HG02763 (cell line): ENCODE results near the gene NECAB2.

Experiments used
- ATAC-seq: cut with Tn5 transposase; IDR thresholded peaks from one replicate; pipeline ENCODE4 v1.9.1; 2021; ENCODE audit warnings: mild to moderate bottlenecking, moderate library complexity; ENCODE audit not compliant: unreplicated experiment

The NECAB2 gene

GRCh38 chr16:83981799-83982198 is 13.8 kb downstream of the NECAB2 start:
- ATAC-seq = no peak

DNA sequence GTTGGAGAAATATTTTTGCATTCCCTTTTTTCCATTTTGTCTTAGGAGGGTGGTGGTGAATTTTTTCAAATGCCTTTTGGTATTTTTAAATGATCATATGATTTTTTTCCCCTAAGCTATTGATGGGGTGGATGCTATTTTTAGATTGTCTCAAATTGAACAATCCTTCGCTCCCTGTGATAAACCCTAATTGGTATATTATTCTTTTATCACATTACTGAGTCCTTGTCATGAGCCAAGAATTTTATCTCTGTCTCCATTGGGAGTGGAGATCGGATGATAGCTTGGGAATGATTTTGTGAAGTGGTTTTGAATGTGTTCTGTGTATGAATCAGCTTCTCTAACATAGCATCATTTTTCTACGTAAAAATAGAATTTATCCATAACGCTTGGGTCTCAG is 15.4 kb downstream of the NECAB2 start:
- no peak for ATAC-seq

- ATAC-seq = no peak
Measured at GRCh38 chr16:83989300-83989699, 21.3 kb downstream of the NECAB2 start.

DNA sequence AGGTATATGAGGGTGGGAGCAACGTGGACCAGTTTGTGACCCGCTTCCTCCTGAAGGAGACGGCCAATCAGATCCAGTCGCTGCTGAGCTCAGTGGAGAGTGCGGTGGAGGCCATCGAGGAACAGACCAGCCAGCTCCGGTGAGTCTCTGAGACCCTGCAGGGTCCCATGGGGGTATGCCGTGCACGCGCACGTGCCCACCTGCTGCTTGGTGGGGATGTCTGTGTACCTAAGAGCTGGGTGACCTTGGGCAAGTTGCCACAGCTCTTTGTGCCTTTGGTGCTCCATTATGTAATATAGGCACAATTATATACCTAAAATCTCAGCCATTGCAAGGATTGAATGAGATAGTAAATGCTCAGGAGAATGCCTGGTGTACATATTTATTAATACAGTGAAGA is 22.4 kb downstream of the NECAB2 start:
- no peak for ATAC-seq

GRCh38 chr16:83992624-83993023 is 24.6 kb downstream of the NECAB2 start:
- no peak for ATAC-seq

GRCh38 chr16:83994087-83994486 is 26.0 kb downstream of the NECAB2 start:
- ATAC-seq = no peak

DNA sequence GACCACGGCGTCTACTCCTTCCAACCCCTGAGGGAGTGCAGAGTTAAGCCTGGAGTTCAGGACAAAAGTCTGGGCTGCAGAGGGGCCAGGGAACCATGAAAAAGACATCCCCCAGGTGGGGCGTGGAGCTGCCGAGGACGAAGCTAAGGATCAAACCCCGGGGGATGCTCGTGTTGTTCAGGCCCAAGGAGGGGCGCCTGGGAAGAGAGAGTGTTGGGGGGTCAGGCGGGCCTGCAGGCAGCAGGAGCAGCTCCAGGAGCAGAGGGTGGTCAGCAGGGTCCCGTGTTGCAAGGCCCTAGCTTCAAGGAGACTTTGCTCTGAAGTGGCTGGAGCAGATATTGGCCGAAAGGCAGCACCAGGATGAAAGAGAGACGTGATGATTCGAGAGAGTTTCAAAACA is 26.7 kb downstream of the NECAB2 start:
- no peak for ATAC-seq

DNA sequence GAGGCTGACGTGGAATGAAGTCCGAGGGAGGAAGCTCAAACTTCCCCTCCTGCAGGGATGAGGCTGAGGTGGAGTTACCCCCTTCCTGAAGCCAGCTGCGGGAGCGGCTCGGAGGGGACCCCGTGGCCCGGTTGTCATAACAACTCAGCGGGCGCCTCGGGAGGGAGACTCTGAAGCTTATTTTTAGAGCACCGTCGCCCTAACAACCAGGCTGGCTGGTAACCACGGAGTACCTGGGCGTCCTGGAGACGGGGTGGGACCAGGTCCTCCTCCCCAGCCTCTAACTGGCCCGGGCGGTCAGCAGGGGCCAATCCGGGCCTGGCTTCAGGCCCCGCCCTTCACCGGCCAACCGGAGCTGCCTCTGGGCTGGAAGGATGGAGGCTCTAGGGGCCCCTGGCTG is 27.7 kb downstream of the NECAB2 start:
- no peak for ATAC-seq

- no peak for ATAC-seq
Measured at GRCh38 chr16:83996481-83997252, 28.6 kb downstream of the NECAB2 start.

DNA sequence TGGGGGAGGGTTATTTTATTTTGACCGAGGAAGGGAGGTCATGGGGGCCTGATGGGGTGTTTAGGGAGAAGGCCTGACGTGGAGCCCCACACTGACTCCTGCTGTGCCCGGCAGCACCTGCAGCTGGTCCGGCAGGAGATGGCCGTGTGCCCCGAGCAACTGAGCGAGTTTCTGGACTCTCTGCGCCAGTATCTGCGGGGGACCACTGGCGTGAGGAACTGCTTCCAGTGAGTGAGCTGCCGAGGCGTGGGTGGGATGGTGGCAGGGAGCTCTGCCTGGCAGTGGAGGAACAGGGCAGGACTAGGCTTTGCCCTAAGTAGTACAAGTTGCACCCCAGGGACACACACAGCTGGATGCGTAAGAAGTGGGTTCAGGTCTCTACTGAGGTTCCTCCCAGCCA is 30.0 kb downstream of the NECAB2 start:
- no peak for ATAC-seq

GRCh38 chr16:84000989-84001642 is 33.1 kb downstream of the NECAB2 start:
- no peak for ATAC-seq

- no peak for ATAC-seq
Measured at GRCh38 chr16:84001726-84002125, 33.7 kb downstream of the NECAB2 start.

DNA sequence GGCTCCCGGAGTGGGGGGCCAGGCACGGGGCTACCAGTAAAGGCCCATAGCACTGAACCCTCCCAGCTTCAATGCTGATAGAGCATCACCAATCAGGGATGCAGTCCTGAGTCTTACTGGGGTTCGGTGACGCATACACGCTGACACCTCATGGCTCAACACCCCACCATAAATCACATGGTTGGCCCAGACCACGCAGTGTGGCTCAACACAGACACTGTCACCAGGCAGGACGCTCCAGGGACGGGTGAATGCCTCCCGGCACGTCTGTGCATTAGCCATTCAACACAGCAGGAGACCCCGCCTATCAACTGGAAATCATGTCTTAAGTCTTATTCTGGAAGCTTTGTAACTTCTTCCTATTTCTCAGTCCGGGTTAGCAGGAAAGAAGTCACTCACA is 35.0 kb downstream of the NECAB2 start:
- ATAC-seq = no peak

GRCh38 chr16:84004442-84004841 is 36.4 kb downstream of the NECAB2 start:
- no peak for ATAC-seq

DNA sequence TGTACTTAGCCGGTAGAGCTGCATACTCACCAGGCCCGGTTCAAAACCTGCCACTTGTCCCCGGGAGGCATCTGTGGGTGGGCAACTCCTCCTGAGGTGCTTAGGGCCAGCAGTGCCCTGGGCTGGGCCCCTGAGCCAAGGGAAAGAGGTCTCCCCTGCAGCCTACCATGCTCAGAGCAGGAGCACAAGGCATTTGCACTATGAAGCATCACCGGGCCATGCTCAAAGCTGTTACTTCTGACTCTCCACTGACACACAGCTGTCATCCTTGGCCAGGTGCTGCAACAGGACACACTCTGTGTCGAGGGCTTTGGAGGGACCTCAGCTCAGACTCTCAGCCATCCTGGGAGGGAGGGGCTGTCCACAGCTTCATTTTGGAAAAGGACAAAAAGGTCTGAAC is 37.3 kb downstream of the NECAB2 start:
- ATAC-seq = no peak

GRCh38 chr16:84007520-84007919 is 39.5 kb downstream of the NECAB2 start:
- no peak for ATAC-seq

DNA sequence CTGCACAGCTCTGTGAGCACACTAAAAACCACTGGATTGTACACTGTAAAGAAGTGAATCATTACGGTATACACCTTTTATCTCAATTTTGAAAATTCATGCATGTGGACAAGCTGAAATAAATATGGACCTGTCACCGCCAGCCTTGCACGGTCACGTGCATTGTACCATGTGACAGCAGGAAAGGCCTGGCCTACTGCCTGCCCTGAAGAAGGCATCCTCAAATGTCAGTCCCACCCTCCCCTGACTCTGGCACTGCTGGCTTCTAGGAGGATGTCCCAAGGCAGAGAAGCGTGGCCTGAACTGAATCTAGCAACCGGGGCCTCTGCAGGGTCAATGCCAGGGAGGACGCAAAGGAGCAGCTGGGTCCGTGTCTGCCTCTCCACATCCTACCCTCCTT is 39.9 kb downstream of the NECAB2 start:
- ATAC-seq = no peak

DNA sequence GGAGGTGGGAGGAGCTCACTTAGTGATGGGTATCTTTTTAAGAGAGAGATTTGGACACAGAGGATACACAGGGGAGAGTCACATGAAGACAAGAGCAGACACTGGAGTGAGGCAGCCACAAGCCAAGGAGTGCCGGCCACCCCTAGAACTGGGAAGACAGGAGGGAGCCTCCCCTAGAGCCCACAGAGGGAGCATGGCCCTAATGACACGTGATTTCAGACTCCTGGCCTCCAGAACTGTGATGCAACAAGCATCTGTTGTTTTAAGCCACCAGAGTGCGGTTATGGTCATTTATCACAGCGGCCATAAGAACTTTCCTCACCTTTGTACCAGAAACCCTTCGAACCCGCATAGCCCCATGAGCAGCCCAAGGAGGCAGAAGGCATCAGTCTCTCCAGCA is 41.2 kb downstream of the NECAB2 start:
- no peak for ATAC-seq

GRCh38 chr16:84013787-84014569 is 45.9 kb downstream of the NECAB2 start:
- ATAC-seq = peak; percentile 68

- no peak for ATAC-seq
Measured at GRCh38 chr16:84014570-84015327, 46.7 kb downstream of the NECAB2 start.

- no peak for ATAC-seq
Measured at GRCh38 chr16:84015399-84015798, 47.4 kb downstream of the NECAB2 start.
